Brain microvascular endothelial cell (primary cell): ENCODE results near the gene F2RL1.

Experiments used
- DNase-seq: peaks from one replicate; pipeline ENCODE4 v3.0.0-alpha.2; 2020
- H3K27ac ChIP-seq: fragments of 250-450 bp; sonication (Bioruptor Pico); 2 replicates; pipeline ENCODE4 v1.5.1; 2020; ENCODE audit warnings: mild to moderate bottlenecking, moderate library complexity
- H3K27me3 ChIP-seq: fragments of 250-450 bp; sonication (Bioruptor Pico); replicated peaks from 2 replicates; pipeline ENCODE4 v1.5.1; 2020; ENCODE audit warnings: mild to moderate bottlenecking
- H3K36me3 ChIP-seq: fragments of 250-450 bp; sonication (Bioruptor Pico); replicated peaks from 2 replicates; pipeline ENCODE4 v1.5.1; 2020; ENCODE audit warnings: mild to moderate bottlenecking
- H3K4me3 ChIP-seq: 2 replicates; pipeline ENCODE4 v1.5.1; 2011; ENCODE audit warnings: low read depth, mild to moderate bottlenecking, control low read depth, low read length, moderate library complexity
- in situ Hi-C: cut with HindIII; loops from 2 replicates; pipeline ENCODE4 v1.10.0; 2017; ENCODE audit warnings: low sequenced_read_pairs, low pct_ligation_motif_present
- TF ChIP-seq, protein P1 (sequence below): IDR thresholded peaks from 2 replicates; pipeline ENCODE4 v1.5.1; 2011; ENCODE audit warnings: low read depth, mild to moderate bottlenecking, moderate library complexity, low read length, control low read depth, inconsistent platforms; ENCODE audit errors: missing control alignments

The F2RL1 gene

GRCh38 chr5:76801159-76801802 lies 17.5 kb upstream of the F2RL1 start:
- TF ChIP-seq, protein P1, sequence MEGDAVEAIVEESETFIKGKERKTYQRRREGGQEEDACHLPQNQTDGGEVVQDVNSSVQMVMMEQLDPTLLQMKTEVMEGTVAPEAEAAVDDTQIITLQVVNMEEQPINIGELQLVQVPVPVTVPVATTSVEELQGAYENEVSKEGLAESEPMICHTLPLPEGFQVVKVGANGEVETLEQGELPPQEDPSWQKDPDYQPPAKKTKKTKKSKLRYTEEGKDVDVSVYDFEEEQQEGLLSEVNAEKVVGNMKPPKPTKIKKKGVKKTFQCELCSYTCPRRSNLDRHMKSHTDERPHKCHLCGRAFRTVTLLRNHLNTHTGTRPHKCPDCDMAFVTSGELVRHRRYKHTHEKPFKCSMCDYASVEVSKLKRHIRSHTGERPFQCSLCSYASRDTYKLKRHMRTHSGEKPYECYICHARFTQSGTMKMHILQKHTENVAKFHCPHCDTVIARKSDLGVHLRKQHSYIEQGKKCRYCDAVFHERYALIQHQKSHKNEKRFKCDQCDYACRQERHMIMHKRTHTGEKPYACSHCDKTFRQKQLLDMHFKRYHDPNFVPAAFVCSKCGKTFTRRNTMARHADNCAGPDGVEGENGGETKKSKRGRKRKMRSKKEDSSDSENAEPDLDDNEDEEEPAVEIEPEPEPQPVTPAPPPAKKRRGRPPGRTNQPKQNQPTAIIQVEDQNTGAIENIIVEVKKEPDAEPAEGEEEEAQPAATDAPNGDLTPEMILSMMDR: no peak
- Histone ChIP-seq H3K27ac (peak overlapping the region; percentile 73), H3K4me3 (no peak overlapping the region), H3K36me3 (no peaks in the 10 kb centered on the region), H3K27me3 (no peaks in the 10 kb centered on the region)
- DNase-seq: peak; percentile 88
- in situ Hi-C loops: no loop called here

DNA sequence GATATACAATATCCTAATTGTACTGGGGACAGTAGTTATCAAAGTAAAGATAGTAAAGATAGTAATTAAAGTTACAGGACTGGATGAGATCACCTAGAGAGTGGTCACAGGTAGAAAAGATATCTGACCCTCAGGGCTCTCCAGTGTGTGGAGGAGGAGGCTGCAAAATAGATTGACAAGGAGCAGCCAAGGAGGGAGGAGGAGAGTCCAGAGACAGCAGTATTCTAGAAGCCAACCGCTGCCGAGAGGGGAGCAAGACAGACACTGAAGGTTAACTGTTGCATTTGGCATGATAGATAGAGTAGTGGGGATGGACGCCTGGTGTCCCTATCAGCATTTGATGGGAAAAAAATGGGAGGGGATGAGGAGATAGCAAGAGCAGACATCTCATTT lies 17.0 kb upstream of the F2RL1 start:
- H3K4me3 ChIP-seq: no peak overlapping the region
- peak overlapping the region; percentile 73 for H3K27ac ChIP-seq
- in situ Hi-C loops: no loop called here
- H3K27me3 ChIP-seq: no peaks in the 10 kb centered on the region
- TF ChIP-seq, protein P1: no peak
- peak; percentile 45 for DNase-seq
- no peaks in the 10 kb centered on the region for H3K36me3 ChIP-seq

DNA sequence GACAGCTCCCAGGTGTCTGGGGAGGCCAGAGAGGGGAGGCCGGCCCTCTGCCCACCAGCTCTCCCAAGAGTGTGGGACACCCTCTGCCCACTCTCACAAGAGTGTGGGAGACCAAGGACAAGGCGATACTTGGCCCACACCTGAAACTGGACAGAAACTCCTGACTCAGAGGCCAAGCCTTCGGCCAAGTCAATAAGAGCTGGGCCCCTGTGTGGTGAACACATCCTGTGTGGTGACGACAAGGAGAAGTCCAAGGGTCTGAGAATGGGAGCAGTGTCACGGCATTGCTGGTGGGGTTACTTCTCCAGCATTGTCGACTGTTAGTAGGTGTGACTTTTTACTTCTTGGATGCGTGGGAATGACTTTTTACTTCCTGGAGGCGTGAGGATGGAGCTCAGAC lies 14.6 kb upstream of the F2RL1 start:
- Histone ChIP-seq H3K4me3 (no peak overlapping the region), H3K27ac (peak overlapping the region; percentile 99), H3K27me3 (no peaks in the 10 kb centered on the region), H3K36me3 (no peaks in the 10 kb centered on the region)
- in situ Hi-C loops: no loop called here
- TF ChIP-seq, protein P1: no peak
- peak; percentile 97 for DNase-seq

DNA sequence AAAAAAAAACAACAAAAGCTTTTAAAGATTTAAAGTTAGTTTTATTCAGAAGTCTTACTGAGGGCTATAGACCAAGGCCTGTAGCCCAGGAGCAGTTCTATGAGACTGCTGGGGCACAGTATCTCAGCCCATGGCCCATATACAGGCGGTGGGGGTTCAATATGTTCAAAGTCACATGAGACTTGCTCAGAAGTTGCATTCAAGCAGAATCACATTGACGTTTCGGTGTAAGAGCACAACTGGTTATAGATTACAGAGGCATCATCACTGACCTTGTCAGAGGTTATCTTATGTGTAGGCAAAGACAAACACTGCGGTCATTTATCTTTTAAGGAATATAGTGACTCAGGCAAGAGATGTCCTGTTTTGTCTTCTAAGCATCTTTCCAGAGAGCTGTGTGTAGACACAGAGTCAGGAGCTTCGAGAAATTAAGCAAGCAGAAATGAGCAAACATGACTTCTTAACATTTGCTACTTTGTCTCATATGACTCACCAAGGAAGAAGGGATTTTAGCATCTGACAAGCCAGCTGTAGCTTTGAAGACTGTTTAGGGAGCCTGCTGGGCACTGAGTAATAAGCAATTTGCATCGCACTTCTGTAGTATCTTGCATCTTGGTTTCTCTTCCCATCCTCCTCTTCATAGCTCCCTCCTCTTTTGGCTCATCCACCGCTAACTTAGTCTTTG lies 12.9 kb upstream of the F2RL1 start:
- peak overlapping the region; percentile 99 for H3K27ac ChIP-seq
- DNase-seq: peak; percentile 99
- TF ChIP-seq, protein P1: no peak
- no peaks in the 10 kb centered on the region for H3K36me3 ChIP-seq
- in situ Hi-C loops: no loop called here
- no peaks in the 10 kb centered on the region for H3K27me3 ChIP-seq
- H3K4me3 ChIP-seq: no peak overlapping the region

DNA sequence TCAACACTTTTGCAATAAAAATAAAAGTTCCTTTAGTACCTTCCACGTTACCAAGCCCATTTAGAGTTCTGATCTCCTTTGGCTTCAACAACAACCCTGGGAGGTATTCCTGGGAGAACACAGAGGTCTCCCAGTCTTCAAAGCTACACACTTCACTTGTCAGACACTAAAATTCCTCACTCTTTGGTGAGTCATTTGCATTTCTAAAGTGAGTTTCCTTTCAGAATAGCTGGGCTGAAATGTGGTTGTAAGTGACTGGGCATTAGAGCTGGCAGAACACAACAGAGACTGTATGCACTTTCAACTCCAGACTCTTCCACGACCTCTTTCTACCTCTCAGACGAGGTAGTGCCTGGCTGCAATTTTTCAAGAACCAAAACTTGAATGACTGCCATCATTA lies 11.5 kb upstream of the F2RL1 start:
- no peak overlapping the region for H3K4me3 ChIP-seq
- H3K36me3 ChIP-seq: no peaks in the 10 kb centered on the region
- in situ Hi-C loops: no loop called here
- DNase-seq: peak; percentile 84
- TF ChIP-seq, protein P1: no peak
- H3K27ac ChIP-seq: peak overlapping the region; percentile 99
- no peaks in the 10 kb centered on the region for H3K27me3 ChIP-seq
